ENCODE measurements around the gene COBL. TPM values are rescaled to one million over a fixed set of nuclear protein-coding genes. Genes with fewer than 3 reads are reported as not detected.

COBL gene
- total RNA-seq, 3 donors from 2014 or later = 2.2 to 37.3 (median 16.1) TPM

- no peaks in the 10 kb centered on the region for H3K27me3 ChIP-seq
- DNase-seq (ENCODE audit: low spot score in 2 of 2) = no peak
- intact Hi-C loops (cut with DNase I; ENCODE audit: low total_unique reads) = no loop called here
- peaks cover 0 to 5% of the 10 kb centered on the region in 2 donors for H3K4me1 ChIP-seq
- H3K36me3 ChIP-seq = no peaks in the 10 kb centered on the region
- no peaks in the 10 kb centered on the region for H3K9me3 ChIP-seq
- TF ChIP-seq POLR2A (IDR thresholded peaks at IDR 0.05) (no peak), CTCF (IDR thresholded peaks at IDR 0.05) (no peak), POLR2AphosphoS5 (IDR thresholded peaks at IDR 0.05) (no peak)
- no peak overlapping the region for H3K4me3 ChIP-seq
- no peak overlapping the region for H3K27ac ChIP-seq
These were observed 10.2 kb upstream of the COBL start for GRCh38 chr7:51326656-51327286.

GRCh38 chr7:51325908-51326307, 9.3 kb upstream of the COBL start:
- H3K4me3 ChIP-seq = no peak overlapping the region
- no peak overlapping the region for H3K27ac ChIP-seq
- H3K4me1 ChIP-seq = peaks cover 0 to 5% of the 10 kb centered on the region in 2 donors
- intact Hi-C loops (cut with DNase I; ENCODE audit: low total_unique reads) = no loop called here
- H3K27me3 ChIP-seq = no peaks in the 10 kb centered on the region
- H3K36me3 ChIP-seq = no peaks in the 10 kb centered on the region
- no peaks in the 10 kb centered on the region for H3K9me3 ChIP-seq
- no peak for TF ChIP-seq CTCF (IDR thresholded peaks at IDR 0.05)
- no peak for TF ChIP-seq POLR2AphosphoS5 (IDR thresholded peaks at IDR 0.05)
- TF ChIP-seq POLR2A (IDR thresholded peaks at IDR 0.05) = no peak
- no peak for DNase-seq (ENCODE audit: low spot score in 2 of 2)

GRCh38 chr7:51325261-51325676, 8.7 kb upstream of the COBL start:
- Histone ChIP-seq H3K4me1 (peaks cover 0 to 5% of the 10 kb centered on the region in 2 donors), H3K4me3 (no peak overlapping the region), H3K27me3 (no peaks in the 10 kb centered on the region), H3K27ac (peak overlapping the region in 1 of 2 donors; percentile 7), H3K36me3 (no peaks in the 10 kb centered on the region), H3K9me3 (no peaks in the 10 kb centered on the region)
- DNase-seq (ENCODE audit: low spot score in 2 of 2) = no peak
- intact Hi-C loops (cut with DNase I; ENCODE audit: low total_unique reads) = no loop called here
- TF ChIP-seq POLR2AphosphoS5 (IDR thresholded peaks at IDR 0.05) (no peak), POLR2A (IDR thresholded peaks at IDR 0.05) (no peak), CTCF (IDR thresholded peaks at IDR 0.05) (no peak)

- peak in 1 of 2 donors; percentile 59 for DNase-seq (ENCODE audit: low spot score in 2 of 2)
- H3K4me3 ChIP-seq = no peak overlapping the region
- TF ChIP-seq POLR2AphosphoS5 (IDR thresholded peaks at IDR 0.05) (peak in 1 of 3 donors; percentile 58), POLR2A (IDR thresholded peaks at IDR 0.05) (no peak), CTCF (IDR thresholded peaks at IDR 0.05) (no peak)
- H3K27ac ChIP-seq = no peak overlapping the region
- H3K27me3 ChIP-seq = no peaks in the 10 kb centered on the region
- intact Hi-C loops (cut with DNase I; ENCODE audit: low total_unique reads) = no loop called here
- no peaks in the 10 kb centered on the region for H3K9me3 ChIP-seq
- H3K4me1 ChIP-seq = peaks cover 0 to 5% of the 10 kb centered on the region in 2 donors
- H3K36me3 ChIP-seq = no peaks in the 10 kb centered on the region
These were observed 7.7 kb upstream of the COBL start for GRCh38 chr7:51324206-51324898.

GRCh38 chr7:51321961-51322515, 5.4 kb upstream of the COBL start:
- no peak overlapping the region for H3K4me3 ChIP-seq
- no peaks in the 10 kb centered on the region for H3K36me3 ChIP-seq
- H3K9me3 ChIP-seq = no peaks in the 10 kb centered on the region
- intact Hi-C loops (cut with DNase I; ENCODE audit: low total_unique reads) = no loop called here
- TF ChIP-seq POLR2AphosphoS5 (IDR thresholded peaks at IDR 0.05) = no peak
- no peak for TF ChIP-seq POLR2A (IDR thresholded peaks at IDR 0.05)
- TF ChIP-seq CTCF (IDR thresholded peaks at IDR 0.05) = no peak
- H3K27ac ChIP-seq = no peak overlapping the region
- DNase-seq (ENCODE audit: low spot score in 2 of 2) = no peak
- H3K4me1 ChIP-seq = peaks cover 0 to 5% of the 10 kb centered on the region in 2 donors
- H3K27me3 ChIP-seq = no peaks in the 10 kb centered on the region
